Amniotic epithelial cell (primary cell): ENCODE results near the gene ELAVL3.
"Not testable (repeated sequence)": the region's sequence is repeated elsewhere in the genome, so short reads cannot be mapped to it uniquely, and the experiment has no call there.

Source experiments
- DNase-seq: peaks from one replicate; pipeline ENCODE4 v3.0.0-alpha.2; 2010; ENCODE audit warnings: low read depth

Gene ELAVL3

DNA sequence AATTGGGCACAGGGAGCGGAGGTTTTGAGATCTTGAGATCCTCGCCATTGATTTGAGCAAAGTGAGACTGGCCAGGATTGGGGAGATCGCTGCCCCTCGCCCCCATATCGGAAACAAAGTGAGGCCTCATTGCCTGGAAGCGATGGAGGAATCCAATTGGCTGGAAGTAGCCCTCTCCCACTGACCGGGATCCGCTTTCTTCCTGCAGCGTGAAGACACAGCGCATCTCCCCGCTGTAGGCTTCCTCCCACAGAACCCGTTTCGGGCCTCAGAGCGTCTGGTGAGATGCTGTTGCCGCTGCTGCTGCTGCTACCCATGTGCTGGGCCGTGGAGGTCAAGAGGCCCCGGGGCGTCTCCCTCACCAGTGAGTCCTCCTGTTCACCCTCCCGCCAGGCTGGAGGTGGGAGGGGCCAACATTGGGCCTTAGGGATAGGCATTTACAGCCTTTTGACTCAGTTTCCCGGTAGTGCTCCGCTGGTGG, 45.0 kb downstream of the ELAVL3 start:
- peak; percentile 36 for DNase-seq

DNA sequence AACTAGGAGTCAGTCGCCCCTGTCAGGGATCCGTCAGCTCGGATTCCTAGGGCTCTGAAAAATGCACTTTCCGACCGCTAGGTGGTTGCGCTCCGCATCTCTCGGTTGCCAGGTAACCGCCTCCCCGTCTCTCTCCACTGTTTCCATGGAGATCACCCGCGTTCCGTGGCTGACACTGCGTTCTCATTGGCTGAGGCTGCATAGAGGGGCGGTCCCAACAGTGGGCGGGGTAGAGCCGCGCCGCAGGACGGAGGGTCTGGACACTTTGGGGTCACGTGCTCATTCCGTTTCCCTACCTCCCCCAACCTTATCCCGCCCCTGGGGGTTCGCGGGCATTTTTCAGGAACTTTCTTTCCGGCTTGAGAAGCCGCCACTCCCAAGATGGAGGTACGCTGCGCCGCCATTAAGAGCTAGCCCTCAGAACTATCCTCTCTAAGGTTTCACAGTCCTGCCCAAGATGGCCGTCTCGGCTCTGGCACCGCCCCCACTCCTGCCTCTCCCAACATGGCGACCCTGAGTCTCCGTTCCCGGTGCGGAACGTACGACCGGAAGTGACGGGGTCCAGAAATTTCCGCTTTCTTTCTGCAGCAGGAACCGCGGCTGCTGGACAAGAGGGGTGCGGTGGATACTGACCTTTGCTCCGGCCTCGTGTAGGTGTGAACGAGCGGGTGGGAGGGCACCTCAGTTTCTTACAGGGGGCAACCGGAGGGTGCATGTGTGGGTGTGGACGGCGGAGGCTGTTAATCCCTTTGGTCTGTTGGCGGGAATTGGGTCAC, 45.6 kb downstream of the ELAVL3 start, which contains the start of the genes ODAD3 and PRKCSH:
Gene ODAD3 (minus strand): TSS at position 65 of the 776 bp plus-strand sequence. CDS start 105 bp downstream, outside the sequence.
Gene PRKCSH (plus strand): TSS at position 579 of the 776 bp plus-strand sequence. CDS start 483 bp downstream, outside the sequence.
- peak; percentile 100 for DNase-seq

DNA sequence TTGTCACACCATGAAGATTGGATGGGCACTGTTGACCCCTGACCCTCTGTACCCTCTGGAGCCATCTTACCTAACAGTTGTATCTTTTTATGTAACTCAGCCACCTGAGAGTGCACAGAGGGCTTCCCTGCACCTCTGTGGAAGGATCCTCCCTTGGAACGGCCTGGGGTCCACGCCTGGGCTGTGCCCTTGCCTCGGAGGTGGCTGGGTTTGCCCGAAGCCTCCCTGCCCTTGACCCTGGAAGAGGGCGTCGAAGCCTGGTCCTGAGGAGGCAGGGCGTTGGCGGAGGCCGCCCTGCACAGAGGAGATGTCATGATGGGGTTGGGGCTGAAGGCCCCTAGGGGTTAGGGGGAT, 46.2 kb downstream of the ELAVL3 start:
- DNase-seq, result no peak

DNA sequence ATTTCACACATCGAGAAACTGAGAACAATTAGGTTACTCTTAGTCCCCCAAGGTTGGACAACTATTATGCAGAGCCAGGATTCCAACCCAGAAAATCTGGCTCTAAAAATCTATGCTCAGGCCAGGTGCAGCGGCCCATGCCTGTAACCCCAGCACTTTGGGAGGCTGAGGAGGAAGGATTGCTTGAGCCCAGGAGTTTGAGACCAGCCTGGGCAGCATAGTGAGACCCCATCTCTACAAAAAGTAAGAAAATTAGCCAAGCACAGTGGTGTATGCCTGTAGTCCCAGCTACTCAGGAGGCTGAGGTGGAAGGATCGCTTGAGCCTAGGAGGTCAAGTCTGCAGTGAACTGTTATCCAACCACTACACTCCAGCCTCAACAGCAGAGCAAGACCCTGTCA, 47.3 kb downstream of the ELAVL3 start:
- not testable (repeated sequence) for DNase-seq

DNA sequence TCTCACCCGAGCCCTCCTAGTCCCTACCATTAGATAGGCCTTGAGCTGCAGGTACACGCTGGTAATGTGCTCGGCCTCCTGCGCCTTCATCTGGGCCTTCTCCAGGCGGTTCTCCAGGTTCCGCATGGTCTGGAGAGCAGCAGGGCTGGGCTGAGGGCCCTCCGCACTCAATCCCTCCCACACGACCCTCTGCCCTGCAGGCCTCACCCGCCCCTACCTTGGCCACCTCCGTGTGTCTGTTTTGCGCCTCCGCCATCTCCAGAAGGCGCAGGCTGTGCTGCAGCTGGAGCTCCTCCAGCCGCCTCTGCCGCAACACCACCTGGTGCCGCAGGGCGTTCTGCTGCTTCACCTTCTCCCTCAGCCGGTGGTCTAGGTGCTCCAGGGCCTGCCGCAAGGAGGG, 54.2 kb downstream of the ELAVL3 start:
- DNase-seq, result no peak

DNA sequence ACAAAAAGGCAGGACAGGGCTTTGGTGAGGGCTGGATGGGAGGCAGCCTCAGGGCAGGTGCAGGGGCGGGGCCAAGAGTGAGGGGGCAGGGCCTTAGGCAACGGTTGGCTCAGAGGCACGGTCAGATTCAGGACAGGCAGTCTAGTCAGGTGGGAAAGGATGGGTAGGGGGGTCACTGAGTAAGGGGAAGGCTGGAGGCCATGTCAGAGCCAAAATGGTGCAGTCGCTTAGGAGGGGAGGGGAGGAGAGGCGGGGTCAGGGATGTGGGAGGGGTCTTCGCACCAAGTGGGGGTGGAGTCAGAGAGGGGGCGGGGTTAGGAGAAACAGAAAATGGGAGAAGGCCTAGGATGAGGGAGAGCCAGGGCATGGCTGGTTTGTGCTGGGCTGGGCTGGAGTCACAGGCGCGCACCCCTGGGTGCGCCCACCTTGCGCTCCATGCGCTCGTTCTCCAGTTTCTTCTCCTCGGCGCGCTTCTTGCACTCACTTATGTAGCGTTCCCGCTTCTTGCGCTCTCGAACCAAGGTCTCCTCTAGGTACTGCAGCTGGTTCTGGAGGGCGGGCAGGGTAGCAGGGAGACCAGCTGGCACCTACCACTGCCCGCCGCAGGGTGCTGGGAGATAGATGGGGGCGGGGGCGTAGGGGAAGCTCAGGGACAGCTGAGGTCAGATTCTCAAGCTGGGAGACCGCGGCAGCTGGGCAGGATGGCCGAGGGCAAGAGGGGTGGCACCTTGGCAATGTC, 55.0 kb downstream of the ELAVL3 start:
- no peak for DNase-seq

DNA sequence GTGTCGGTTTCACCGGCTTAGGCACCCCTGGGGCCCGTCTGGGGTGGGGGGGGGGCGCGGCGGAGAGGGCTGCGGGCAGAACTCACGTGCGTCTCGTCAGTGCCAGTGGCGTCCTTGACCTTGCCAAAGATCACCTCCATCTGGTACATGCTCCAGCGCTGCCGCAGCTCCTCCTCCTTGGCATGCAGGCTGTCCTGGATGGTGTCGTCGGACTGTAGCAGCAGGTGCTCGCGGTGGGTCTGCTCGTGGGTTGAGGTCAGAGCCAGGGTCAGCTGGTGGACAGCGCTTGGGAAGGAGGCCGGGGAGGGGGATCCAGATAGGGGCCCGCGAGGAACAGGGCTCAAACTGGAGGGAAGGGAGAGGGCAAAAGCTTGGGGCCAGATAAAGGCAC, 57.1 kb downstream of the ELAVL3 start:
- no peak for DNase-seq

DNA sequence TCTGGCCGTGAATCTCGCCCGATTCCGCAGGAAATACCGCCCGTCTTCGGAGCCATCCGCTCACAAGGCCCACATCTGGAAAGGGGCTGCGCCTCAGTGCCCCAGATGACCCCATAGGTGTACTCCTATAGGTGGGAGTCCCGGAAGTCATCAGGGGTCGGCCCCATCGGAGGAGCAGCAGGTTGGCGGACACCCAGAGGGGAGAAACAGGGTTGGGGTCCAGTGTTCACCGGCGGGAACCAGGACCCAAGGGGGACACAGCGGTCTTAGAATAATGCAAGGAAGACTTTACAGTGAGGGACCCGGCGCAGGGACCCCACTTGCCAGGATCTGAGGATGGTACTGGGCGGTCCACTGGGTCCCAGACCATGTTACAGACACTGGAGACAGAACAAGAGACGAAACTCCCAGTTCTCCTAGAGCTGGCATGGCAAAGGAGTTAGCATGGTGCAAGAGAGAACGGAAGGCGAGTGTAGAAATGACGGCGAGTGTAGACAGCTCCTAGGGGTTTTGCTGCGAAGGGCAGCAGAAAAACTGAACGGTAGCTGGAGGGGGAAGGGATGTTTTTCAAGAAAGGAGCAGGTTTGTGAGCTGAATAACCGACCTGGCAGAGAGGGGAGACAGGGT, 57.6 kb downstream of the ELAVL3 start:
- DNase-seq, result no peak

DNA sequence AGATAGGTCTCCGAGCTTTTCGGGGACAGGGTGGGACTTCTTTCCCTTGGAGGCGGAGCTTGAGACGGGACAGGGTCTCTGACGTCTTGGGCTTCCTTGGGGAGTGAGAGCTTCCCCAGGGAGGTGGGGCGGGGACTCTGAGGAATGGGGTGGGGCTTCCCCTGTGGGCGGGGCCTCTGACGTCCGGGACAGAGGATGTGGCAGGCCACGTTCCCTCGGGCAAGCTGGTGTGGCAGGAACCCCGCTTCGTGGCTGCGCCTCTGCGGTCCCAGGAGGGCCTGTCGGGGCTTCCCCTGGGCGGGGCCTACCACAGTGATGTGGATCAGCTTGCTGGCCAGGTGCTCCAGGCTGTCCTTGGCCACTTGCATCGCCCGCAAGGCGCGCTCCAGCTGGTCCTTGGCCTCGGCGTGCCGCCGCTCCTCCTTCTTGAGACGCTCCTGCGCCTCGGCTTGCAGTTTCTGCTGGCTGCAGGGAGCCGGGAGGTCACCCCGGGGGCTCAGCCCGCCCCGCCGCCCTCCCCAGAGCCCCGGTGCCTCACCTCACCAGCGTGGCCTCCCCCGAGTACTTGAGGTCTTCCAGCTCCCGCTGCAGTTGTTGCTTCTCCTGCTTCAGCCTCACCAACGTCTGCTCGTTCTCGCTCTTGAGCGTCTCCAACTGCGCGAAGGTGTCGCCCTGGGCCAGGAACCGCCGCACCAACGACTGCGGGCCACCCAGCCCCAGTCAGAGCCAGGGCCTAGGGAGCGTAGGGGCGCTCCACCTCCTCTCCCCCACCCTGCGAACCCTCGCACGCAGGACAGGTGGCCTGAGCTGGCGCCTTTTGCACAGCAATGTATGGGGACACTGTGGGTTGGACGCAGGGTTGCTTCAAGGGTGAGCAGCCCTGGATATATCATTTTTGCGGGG, 58.4 kb downstream of the ELAVL3 start:
- DNase-seq, result peak; percentile 20

DNA sequence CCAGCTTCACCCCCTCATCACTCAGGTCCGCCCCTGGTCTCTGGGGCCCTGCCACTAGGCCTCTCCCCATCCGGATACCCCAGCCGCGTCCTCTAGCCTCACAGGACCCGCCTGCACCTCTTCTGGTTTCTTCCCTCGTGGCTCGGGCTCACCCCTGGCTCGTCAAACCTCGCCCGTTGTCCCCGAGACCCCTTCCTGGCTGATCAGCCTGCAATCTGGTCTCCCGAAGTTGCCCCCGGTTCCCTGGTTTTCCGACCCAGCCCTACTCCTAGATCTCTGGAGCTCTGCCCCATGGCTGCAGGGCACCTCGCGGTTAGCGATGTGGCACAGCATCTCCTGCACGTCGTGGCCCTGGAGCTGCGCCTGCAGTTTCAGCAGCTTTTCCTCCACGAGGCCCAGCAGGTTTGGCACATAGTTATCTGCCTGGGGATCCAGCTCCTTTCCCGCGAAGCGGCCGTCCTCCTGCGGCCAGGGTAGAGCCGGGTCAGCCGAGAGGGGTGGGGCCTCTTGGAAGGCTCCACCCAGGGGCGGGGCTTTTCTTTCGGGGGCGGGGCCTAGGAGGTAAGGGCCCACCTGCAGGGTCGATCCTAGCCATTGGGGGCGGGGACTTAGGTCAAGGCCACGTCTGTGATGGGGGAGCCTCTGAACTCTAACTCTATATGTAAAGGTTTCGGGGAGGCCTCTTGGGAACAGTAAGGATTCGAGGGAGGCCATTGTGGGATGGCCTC, 59.3 kb downstream of the ELAVL3 start:
- peak; percentile 16 for DNase-seq

DNA sequence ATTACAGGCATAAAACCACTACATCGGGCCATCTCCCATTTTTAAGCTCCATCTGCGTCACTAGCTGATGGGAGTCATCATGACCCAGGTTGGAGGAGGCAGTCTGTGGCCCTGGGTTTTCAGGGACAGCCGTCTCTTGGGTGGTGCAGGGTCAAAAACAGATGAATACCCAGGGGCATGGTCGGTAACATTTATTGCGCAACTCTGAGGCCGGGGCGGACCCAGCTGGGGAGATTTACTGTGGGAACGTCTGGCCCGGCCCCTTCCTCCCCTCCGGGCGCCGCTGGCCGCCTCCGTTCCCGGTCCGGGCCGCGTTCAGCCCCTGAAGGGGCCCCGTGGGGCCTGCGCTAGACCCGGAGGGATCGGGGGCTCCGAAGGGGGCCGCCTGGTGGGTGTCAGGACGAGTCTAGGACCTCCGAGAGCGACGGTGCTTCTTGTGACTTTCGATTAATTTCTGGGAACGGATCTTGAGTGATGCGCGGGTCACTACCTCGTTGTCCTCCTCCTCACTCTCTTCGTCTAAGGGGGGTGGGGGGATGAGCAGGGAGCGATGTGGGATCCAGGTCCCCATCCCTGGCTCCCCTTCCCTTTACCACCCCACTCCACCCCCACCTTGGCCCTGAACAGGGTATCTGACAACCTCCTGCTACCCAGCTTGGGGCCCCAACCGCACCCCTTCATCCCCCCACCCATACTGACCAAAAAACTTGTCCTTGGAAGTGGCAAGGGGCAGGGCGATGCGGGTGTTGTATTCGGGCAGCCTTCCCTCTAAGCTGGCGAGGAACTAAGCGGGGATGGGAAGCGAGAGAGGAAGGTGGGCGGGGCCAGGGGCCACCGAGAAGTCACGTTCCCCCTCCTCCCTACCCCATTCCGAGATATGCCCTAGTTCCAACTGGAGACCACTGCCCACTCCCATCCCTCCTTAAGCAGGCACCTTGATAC, 60.1 kb downstream of the ELAVL3 start:
- DNase-seq, result peak; percentile 65

DNA sequence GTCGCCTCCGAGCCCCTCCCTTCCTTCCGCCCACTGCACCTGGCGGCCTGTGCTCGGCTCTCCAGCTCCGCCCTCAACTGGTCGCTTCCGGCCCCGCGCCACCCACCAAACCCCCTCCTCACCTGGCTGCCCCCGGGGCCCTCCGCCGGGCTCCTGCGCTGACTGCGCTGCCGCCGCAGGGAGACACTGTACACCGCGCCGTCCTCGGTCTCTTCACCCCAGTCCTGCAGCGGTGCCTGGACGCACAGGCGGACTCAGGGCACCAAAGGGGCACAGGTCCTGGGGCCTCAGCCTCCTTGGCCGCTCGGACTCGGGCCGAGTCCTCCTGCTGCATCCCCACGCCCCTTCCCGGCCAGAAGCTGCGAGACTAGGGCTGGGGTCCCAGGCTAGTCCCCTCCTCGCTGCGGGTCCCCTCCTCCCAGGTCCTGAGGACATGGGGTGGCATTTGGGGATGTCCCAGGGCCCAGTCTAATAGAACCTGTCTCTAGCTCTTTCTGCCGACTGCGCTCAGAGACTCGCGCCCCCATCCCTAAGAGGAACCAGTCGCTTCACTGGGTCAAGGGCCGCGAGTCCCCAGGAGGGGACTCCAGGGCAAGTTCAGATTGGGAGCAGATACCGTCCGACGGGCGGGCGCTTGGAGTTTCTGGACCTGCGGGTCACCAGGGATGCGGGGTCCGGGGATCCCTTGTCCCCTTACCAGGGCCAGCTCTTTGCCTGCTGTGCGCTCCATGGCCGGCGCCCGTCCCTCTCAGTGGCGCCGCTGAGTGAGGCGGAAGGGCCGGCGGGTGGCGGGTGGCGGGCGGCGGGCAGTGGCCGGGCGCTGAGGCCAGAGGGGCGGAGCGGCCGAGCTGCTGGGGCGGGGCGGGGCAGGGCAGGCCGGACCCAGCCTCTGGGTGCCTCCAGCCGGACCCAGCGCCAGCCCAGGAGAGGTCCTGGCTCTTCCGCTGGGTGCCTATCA, 62.0 kb downstream of the ELAVL3 start, which contains the start of gene RGL3:
Gene RGL3 (minus strand): TSS at position 766 of the 958 bp plus-strand sequence. CDS start 36 bp downstream, at position 730.
- DNase-seq, result no peak

DNA sequence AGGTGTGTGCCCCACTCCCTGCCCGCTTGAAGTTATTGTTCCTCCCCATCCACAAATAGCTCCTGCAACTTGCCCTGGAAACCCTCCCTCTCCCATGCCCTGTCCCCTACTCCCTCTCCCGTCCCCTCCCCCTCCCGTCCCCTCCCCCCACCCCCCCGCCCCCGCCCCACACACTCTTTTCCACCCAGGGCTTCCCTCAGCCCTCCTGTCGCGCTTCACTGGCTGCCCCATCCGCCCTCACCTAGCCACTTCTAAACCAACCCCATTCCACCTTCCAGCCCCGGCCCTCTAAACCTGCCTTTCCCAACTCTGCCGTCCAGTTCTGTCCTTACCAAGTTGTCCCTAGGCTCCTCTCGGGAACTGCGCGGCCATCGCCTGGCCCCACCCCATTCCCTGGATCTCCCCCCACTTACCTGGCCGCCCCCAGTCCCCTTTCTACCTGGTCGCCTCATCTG, 62.7 kb downstream of the ELAVL3 start:
- DNase-seq, result no peak

DNA sequence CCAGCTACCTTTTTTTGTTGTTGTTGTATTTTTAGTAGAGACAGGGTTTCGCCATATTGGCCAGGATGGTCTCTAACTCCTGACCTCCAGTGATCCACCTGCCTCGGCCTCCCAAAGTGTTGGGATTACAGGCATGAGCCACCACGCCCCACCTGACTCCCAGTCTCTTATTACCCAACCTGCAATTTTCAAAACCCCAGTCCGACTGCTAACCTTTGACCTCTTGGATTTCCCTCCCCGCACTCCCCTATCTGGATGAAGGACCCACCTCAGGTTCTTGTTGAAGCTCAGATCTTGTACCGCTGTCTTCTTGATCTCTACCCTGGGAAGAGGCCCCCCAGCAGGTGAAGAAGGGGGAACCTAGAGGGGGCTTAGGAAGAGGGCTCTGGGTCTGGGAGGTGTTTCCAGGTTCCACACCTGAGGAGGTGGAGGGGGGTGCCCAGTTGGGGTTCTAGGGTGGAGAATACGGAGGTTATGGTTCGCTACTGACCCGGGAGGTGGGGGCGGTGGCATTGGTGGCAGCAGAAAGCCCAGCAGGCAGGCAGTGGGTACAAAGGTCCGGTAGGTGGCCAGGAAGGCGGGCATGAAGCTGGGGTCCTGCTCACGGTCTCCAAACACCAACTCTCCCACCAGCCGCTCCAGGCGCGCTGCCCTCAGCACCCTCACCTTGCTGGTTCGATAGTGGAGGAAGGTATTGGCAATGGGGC, 64.3 kb downstream of the ELAVL3 start:
- DNase-seq, result no peak

DNA sequence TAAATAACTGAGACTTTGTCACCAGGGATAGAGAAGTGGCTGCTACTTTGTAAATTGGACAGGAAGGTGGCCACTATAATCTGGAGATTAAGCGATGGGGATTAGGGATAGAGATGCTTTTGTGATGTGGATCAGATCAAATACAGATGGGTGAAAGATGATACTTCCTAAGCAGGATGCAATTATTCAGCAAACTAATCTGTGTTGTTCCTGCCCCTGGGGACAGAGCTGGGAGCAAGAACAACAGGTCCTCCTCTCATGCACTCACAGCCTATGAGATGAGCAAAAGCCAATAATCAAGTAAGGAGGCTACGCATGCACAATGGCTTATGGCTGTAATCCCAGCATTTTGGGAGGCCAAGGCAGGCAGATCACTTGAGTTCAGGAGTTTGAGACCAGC, 66.3 kb downstream of the ELAVL3 start:
- DNase-seq, result no peak

DNA sequence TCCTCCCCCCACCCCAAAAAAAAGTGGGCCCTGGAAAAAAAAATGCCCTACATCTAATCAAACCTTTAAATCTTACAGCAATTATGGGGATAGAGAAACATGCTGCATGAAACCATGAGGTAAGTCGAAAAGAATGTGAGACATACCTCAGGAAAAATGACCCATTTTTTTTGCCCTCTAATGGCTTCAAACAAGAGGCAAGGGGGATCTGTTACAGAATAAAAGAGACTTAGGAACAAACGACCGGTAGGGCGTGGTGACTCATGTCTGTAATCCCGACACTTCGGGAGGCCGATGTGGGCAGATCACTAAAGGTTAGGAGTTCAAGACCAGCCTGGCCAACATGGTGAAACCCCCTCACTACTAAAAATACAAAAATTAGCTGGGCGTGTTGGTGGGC, 70.2 kb downstream of the ELAVL3 start:
- peak; percentile 41 for DNase-seq

DNA sequence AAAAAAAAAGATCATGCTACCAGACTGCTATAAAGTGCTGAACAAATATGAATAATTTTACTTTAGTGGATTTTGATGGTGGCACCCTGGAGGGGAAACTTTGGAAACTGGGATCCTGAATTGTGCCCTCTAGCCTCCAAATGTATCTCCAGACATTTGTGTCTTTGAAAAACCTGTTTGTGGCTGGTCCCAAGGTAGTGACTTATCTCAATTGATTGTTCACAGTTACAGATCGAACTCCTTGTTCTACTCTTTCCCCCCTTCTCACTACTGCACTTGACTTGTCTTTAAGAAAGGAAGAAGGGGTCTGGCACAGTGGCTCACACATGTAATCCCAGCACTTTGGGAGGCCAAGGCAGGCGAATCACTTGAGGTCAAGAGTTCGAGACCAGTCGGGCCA, 72.3 kb downstream of the ELAVL3 start:
- no peak for DNase-seq
